Endothelial cell of umbilical vein (primary cell): ENCODE data around the gene SH3BP1. TPM values are rescaled to one million over a fixed set of nuclear protein-coding genes. Genes with fewer than 3 reads are reported as not detected.

Experiments used
- BruUV-seq: library from RNA; stranded (reverse); fragments of 400-500 nt; replicated peaks from 2 replicates; lab custom pipeline; 2021; lab: Mats Ljungman, UMichigan
- CTCF ChIA-PET: fragments of 300-600, 350-600 bp; sonication (Branson Sonifier 250); formaldehyde crosslinking; loops from one replicate; lab custom pipeline; 2021; ENCODE audit warnings: antibody characterized with exemption, inconsistent platforms; lab: Charles Lee
- POLR2A ChIA-PET: fragments of 300-600, 350-600 bp; sonication (Branson Sonifier 250); formaldehyde crosslinking; loops from one replicate; lab custom pipeline; 2021; ENCODE audit warnings: antibody characterized with exemption, inconsistent platforms; lab: Charles Lee
- DNase-seq: peaks from one replicate; pipeline ENCODE4 v3.0.0-alpha.2; 2011; ENCODE audit warnings: low read depth, low spot score
- FAIRE-seq: peaks from 2 replicates; lab custom pipeline; 2011; peaks lifted over from hg19 to GRCh38; lab: Jason Lieb, UNC
- H2AFZ ChIP-seq: 2 replicates; pipeline ENCODE4 v1.6.0; 2012; ENCODE audit warnings: low read depth, low read length, control low read depth, inconsistent platforms
- H3K27ac ChIP-seq: 2 replicates; pipeline ENCODE4 v1.5.1; 2011; ENCODE audit warnings: low read depth, mild to moderate bottlenecking, control low read depth, low read length, moderate library complexity; ENCODE audit not compliant: insufficient read depth
- H3K27me3 ChIP-seq, 2 experiments: 2 replicates each; pipeline versions ENCODE4 v1.6.0 to v1.6.1; 2011; ENCODE audit warnings: low read length in 2 of 2, mixed read lengths in 1 of 2; ENCODE audit not compliant: control insufficient read depth in 2 of 2, insufficient read depth in 2 of 2
- H3K36me3 ChIP-seq, 2 experiments: 2 replicates in 1 of 2; 3 replicates in 1 of 2; pipeline ENCODE4 v1.5.1; 2011; ENCODE audit warnings: low read length in 2 of 2, mild to moderate bottlenecking in 1 of 2, moderate library complexity in 1 of 2; ENCODE audit not compliant: control insufficient read depth in 2 of 2, insufficient read depth in 2 of 2; ENCODE audit errors: extremely low read depth in 1 of 2
- H3K4me1 ChIP-seq: 3 replicates; pipeline ENCODE4 v1.5.1; 2011; ENCODE audit warnings: mild to moderate bottlenecking, low read length; ENCODE audit not compliant: control insufficient read depth, insufficient read depth; ENCODE audit errors: extremely low read depth
- H3K4me2 ChIP-seq: 2 replicates; pipeline ENCODE4 v1.6.1; 2011; ENCODE audit warnings: low read length, control low read depth, mixed read lengths; ENCODE audit not compliant: insufficient read depth
- H3K4me3 ChIP-seq, 3 experiments: fragments of 200-600 bp in 1 of 3; sonication (generic), shearing (Covaris generic) in 1 of 3; replicated peaks in 1 of 3; 2 replicates each; pipeline ENCODE4 v1.5.1; 2011 to 2016; ENCODE audit warnings: control low read depth in 3 of 3, low read length in 3 of 3, mild to moderate bottlenecking in 2 of 3, inconsistent platforms in 1 of 3, low read depth in 1 of 3, moderate library complexity in 1 of 3; ENCODE audit not compliant: insufficient read depth in 1 of 3
- H3K79me2 ChIP-seq: 2 replicates; pipeline ENCODE4 v1.6.0; 2012; ENCODE audit warnings: low read length, inconsistent platforms; ENCODE audit not compliant: control insufficient read depth, insufficient read depth
- H3K9ac ChIP-seq: replicated peaks from 2 replicates; pipeline ENCODE3; 2011; ENCODE audit warnings: low read length, control low read depth; ENCODE audit not compliant: insufficient read depth; ENCODE audit errors: extremely low read depth
- H3K9me1 ChIP-seq: replicated peaks from 3 replicates; pipeline ENCODE4 v1.6.0; 2011; ENCODE audit warnings: mild to moderate bottlenecking, low read length; ENCODE audit not compliant: control insufficient read depth, insufficient read depth; ENCODE audit errors: extremely low read depth
- H3K9me3 ChIP-seq: replicated peaks from 2 replicates; pipeline ENCODE4 v1.5.1; 2012; ENCODE audit warnings: low read length, inconsistent platforms; ENCODE audit not compliant: control insufficient read depth, insufficient read depth
- H4K20me1 ChIP-seq: replicated peaks from 2 replicates; pipeline ENCODE3; 2011; ENCODE audit warnings: mild to moderate bottlenecking, low read length; ENCODE audit not compliant: control insufficient read depth, insufficient read depth; ENCODE audit errors: extremely low read depth
- CTCF ChIP-seq, 2 donors: IDR thresholded peaks; 1 replicate in 1 of 2; 2 replicates in 1 of 2; pipeline ENCODE4 v1.5.1; 2011; ENCODE audit warnings: low read length in 2 of 2, mild to moderate bottlenecking in 2 of 2, moderate library complexity in 2 of 2, control low read depth in 1 of 2, inconsistent platforms in 1 of 2, low read depth in 1 of 2; ENCODE audit not compliant: insufficient read depth in 1 of 2; ENCODE audit errors: extremely low read depth in 1 of 2
- EZH2 ChIP-seq: IDR thresholded peaks from 2 replicates; pipeline ENCODE4 v1.6.1; 2012; ENCODE audit warnings: borderline replicate concordance, low read depth, mild to moderate bottlenecking, moderate library complexity, low read length, inconsistent platforms; ENCODE audit not compliant: severe bottlenecking
- FOS ChIP-seq: IDR thresholded peaks from 2 replicates; pipeline ENCODE4 v1.6.1; 2011; ENCODE audit warnings: mild to moderate bottlenecking, low read length, moderate library complexity, borderline replicate concordance; ENCODE audit not compliant: insufficient read depth
- GATA2 ChIP-seq: IDR thresholded peaks from 2 replicates; pipeline ENCODE4 v1.7.0; 2011; ENCODE audit warnings: low read depth, mild to moderate bottlenecking, moderate library complexity, mixed read lengths, low read length; ENCODE audit not compliant: insufficient read length, insufficient read depth
- JUN ChIP-seq: IDR thresholded peaks from 2 replicates; pipeline ENCODE4 v1.6.1; 2011; ENCODE audit warnings: borderline replicate concordance, low read depth; ENCODE audit not compliant: insufficient read length, insufficient read depth
- MAX ChIP-seq: IDR thresholded peaks from 2 replicates; pipeline ENCODE4 v1.6.1; 2011; ENCODE audit not compliant: insufficient read depth, insufficient read length
- MYC ChIP-seq: IDR thresholded peaks from one replicate; pipeline ENCODE4 v1.6.1; 2011; ENCODE audit warnings: mild to moderate bottlenecking, low read depth, low read length
- POLR2A ChIP-seq: IDR thresholded peaks from 2 replicates; pipeline ENCODE4 v1.6.1; 2012; ENCODE audit warnings: low read depth, mild to moderate bottlenecking, control low read depth, low read length
- POLR2AphosphoS5 ChIP-seq: IDR thresholded peaks from 2 replicates; pipeline ENCODE4 v1.6.1; 2012; ENCODE audit warnings: low read depth, mild to moderate bottlenecking, control low read depth, low read length, moderate library complexity; ENCODE audit not compliant: insufficient read depth
- dilution Hi-C: fragments of 300-500 bp; cut with MboI; formaldehyde crosslinking; loops from one replicate; pipeline ENCODE4 v1.15.0; 2019; ENCODE audit warnings: low sequenced_read_pairs; ENCODE audit not compliant: extremely low pct_ligation_motif_present
- intact Hi-C: fragments of 100-400 bp; cut with micrococcal nuclease; formaldehyde crosslinking; loops from one replicate; pipeline ENCODE4 v1.10.0; 2022
- polyA plus RNA-seq, 4 experiments: library from polyadenylated mRNA; depleted of rRNA in 3 of 4; stranded (reverse) in 3 of 4; unstranded in 1 of 4; fragments of >200 nt; gene quantifications; 2 replicates each; pipeline versions ENCODE4 v1.2.1 to v1.2.3, GENCODE V29; 2011 to 2012; ENCODE audit warnings: missing spikeins in 1 of 4
- total RNA-seq: library from RNA; stranded (reverse); gene quantifications from 2 replicates; pipeline ENCODE4 v1.2.3, GENCODE V29; 2021

SH3BP1 gene
- total and polyA plus RNA-seq, 2 donors (not counting 3 experiments of a cell fraction or from before 2014, with no cell fraction given), result 2.3 to 4.3 TPM

- intact Hi-C loops, result no loop called here
- H3K36me3 ChIP-seq, result no peaks in the 10 kb centered on the region
- H4K20me1 ChIP-seq, result no peaks in the 10 kb centered on the region
- H3K27ac ChIP-seq, result no peak overlapping the region
- H3K9me1 ChIP-seq, result no peaks in the 10 kb centered on the region
- ChIA-PET CTCF (interaction anchor here (2.1 to 5.1 kb wide), 8 partner anchors 8 to 151 kb away, joined by 23 to 307 read pairs (median 54); partner anchors contain the start of genes LGALS1, NOL12 and PDXP), POLR2A (no interaction called here)
- H3K27me3 ChIP-seq, result no peaks in the 10 kb centered on the region
- no peak for DNase-seq
- dilution Hi-C loops, result no loop called here
- H3K9ac ChIP-seq, result no peak overlapping the region
- no peak overlapping the region for H2AFZ ChIP-seq
- TF ChIP-seq GATA2 (no peak), POLR2A (no peak), CTCF (IDR thresholded peaks at IDR 0.05; ENCODE audit: extremely low read depth in 1 of 2, insufficient read depth in 1 of 2, low read depth in 1 of 2, low read length in 2 of 2) (no peak), MYC (no peak), EZH2 (no peak), JUN (no peak), FOS (no peak), MAX (no peak), POLR2AphosphoS5 (no peak)
- no peak for FAIRE-seq
- H3K4me1 ChIP-seq, result peaks cover 2% of the 10 kb centered on the region
- no peak overlapping the region for H3K4me3 ChIP-seq
- H3K9me3 ChIP-seq, result no peaks in the 10 kb centered on the region
- no peaks in the 10 kb centered on the region for H3K79me2 ChIP-seq
- no TSS peak for BruUV-seq
- no peak overlapping the region for H3K4me2 ChIP-seq
Measured at GRCh38 chr22:37641561-37641949, 2.1 kb downstream of the SH3BP1 start.
